DOHH2 (cell line): Measurements from ENCODE around the gene TUBAL3.

ENCODE experiments used
- H3F3A ChIP-seq: fragments of 200-600 bp; sonication (generic), shearing (Covaris generic); 2 replicates; pipeline ENCODE4 v1.6.0; 2016; ENCODE audit warnings: antibody characterized with exemption, mild to moderate bottlenecking; ENCODE audit not compliant: control insufficient read depth, insufficient read depth
- H3K27ac ChIP-seq: fragments of 200-600 bp; sonication (generic); 2 replicates; pipeline ENCODE4 v1.5.1; 2014; ENCODE audit warnings: low read depth, mild to moderate bottlenecking, low read length, moderate library complexity
- H3K27me3 ChIP-seq: fragments of 200-600 bp; sonication (generic); 2 replicates; pipeline ENCODE4 v1.6.1; 2014; ENCODE audit warnings: mild to moderate bottlenecking, low read length, mixed read lengths; ENCODE audit not compliant: control insufficient read depth
- H3K36me3 ChIP-seq: fragments of 200-600 bp; sonication (generic); 2 replicates; pipeline ENCODE4 v1.6.1; 2014; ENCODE audit warnings: mild to moderate bottlenecking, low read length, moderate library complexity, mixed read lengths; ENCODE audit not compliant: control insufficient read depth
- H3K4me1 ChIP-seq: fragments of 200-600 bp; sonication (generic); 2 replicates; pipeline ENCODE4 v1.6.1; 2014; ENCODE audit warnings: mild to moderate bottlenecking, low read length, mixed read lengths; ENCODE audit not compliant: control insufficient read depth
- H3K4me2 ChIP-seq: fragments of 200-600 bp; sonication (generic); 2 replicates; pipeline ENCODE4 v1.6.0; 2014; ENCODE audit warnings: mild to moderate bottlenecking, low read length, moderate library complexity
- H3K4me3 ChIP-seq: fragments of 200-600 bp; sonication (generic); 2 replicates; pipeline ENCODE4 v1.5.1; 2014; ENCODE audit warnings: mild to moderate bottlenecking, low read length, mixed read lengths
- H3K79me2 ChIP-seq: fragments of 200-600 bp; sonication (generic); 2 replicates; pipeline ENCODE4 v1.6.1; 2014; ENCODE audit warnings: mild to moderate bottlenecking, low read length, mixed read lengths; ENCODE audit not compliant: control insufficient read depth
- H3K9me2 ChIP-seq: fragments of 200-600 bp; sonication (generic); replicated peaks from 2 replicates; pipeline ENCODE4 v1.6.1; 2014; ENCODE audit warnings: mild to moderate bottlenecking, low read length, mixed read lengths; ENCODE audit not compliant: control insufficient read depth
- H3K9me3 ChIP-seq: fragments of 200-600 bp; sonication (generic); 2 replicates; pipeline ENCODE4 v1.6.1; 2014; ENCODE audit warnings: antibody characterized with exemption, low read length, mixed read lengths; ENCODE audit not compliant: control insufficient read depth, insufficient read depth
- H4K20me1 ChIP-seq: fragments of 200-600 bp; sonication (generic); 2 replicates; pipeline ENCODE4 v1.6.0; 2014; ENCODE audit warnings: low read depth, mild to moderate bottlenecking, antibody characterized with exemption, low read length, moderate library complexity; ENCODE audit not compliant: control insufficient read depth, insufficient read depth
- EZH2phosphoT487 ChIP-seq: fragments of 200-600 bp; sonication (generic); IDR thresholded peaks from 2 replicates; pipeline ENCODE4 v1.6.1; 2017; ENCODE audit warnings: borderline replicate concordance, mild to moderate bottlenecking, antibody characterized with exemption, low read length, moderate library complexity, mixed read lengths
- TF ChIP-seq, protein P1 (sequence below): fragments of 200-600 bp; sonication (generic); IDR thresholded peaks from one replicate; pipeline ENCODE4 v1.5.1; 2014; ENCODE audit warnings: antibody characterized with exemption, mild to moderate bottlenecking, low read depth, low read length; ENCODE audit not compliant: poor library complexity, severe bottlenecking

TUBAL3 gene

DNA sequence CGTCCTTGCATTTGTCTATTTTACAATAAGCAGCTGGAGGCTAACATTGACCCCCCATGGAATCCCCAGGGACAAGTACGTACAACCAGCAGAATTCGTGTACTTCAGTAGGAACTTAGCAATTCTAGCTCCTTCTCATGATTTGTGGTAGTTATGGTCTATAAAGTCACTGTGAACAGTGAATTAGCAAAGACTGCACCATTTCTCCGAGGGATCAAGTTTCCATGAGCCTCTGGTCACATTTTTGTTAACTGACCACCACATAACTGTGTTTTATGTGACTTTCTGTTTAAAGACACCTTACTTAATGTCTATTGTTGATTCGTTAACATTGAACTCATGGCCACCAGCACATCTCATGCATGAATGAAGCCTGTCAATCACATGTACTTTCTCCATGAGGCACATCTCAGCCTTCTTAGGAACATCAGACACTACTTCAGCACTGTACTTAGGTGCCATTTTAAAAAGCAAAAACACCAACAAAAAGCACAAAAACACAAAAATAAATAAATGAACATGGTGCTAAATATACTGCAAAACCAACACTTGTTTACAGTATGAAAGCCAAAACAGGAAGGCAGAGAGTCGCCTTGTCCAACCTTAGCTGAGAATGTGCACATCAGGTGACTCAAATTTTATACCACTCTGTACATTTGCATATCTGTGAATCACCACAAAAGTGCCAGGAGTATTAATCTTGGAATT lies 48.9 kb downstream of the TUBAL3 start:
- Histone ChIP-seq H3K9me3 (no peaks in the 10 kb centered on the region), H3K27me3 (no peaks in the 10 kb centered on the region), H3K4me1 (no peaks in the 10 kb centered on the region), H3K4me3 (no peak overlapping the region), H3K9me2 (no peaks in the 10 kb centered on the region), H3F3A (no peaks in the 10 kb centered on the region), H4K20me1 (no peaks in the 10 kb centered on the region), H3K4me2 (no peak overlapping the region), H3K36me3 (no peaks in the 10 kb centered on the region), H3K27ac (no peak overlapping the region), H3K79me2 (no peaks in the 10 kb centered on the region)
- TF ChIP-seq, protein P1, sequence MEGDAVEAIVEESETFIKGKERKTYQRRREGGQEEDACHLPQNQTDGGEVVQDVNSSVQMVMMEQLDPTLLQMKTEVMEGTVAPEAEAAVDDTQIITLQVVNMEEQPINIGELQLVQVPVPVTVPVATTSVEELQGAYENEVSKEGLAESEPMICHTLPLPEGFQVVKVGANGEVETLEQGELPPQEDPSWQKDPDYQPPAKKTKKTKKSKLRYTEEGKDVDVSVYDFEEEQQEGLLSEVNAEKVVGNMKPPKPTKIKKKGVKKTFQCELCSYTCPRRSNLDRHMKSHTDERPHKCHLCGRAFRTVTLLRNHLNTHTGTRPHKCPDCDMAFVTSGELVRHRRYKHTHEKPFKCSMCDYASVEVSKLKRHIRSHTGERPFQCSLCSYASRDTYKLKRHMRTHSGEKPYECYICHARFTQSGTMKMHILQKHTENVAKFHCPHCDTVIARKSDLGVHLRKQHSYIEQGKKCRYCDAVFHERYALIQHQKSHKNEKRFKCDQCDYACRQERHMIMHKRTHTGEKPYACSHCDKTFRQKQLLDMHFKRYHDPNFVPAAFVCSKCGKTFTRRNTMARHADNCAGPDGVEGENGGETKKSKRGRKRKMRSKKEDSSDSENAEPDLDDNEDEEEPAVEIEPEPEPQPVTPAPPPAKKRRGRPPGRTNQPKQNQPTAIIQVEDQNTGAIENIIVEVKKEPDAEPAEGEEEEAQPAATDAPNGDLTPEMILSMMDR, result no peak
- no peak for TF ChIP-seq EZH2phosphoT487

DNA sequence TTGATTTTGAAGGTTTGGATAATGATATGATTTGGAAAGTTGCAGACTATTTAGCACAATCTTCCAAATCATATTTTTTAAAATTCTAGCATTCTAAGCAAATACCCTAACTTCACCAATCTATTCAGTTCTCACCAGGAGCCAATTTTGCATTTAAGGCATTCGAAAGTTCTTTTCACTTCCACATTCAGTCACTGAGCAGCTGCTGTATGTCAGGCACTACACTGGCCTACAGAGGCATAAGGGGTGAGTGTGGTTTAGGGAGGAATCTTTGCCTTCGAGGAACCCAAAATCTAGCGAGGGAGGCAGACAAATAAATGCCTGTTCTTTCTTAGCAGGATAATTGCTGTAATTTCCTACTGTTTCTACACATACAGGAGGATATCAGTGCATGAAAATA lies 50.6 kb downstream of the TUBAL3 start:
- Histone ChIP-seq H3K4me2 (no peak overlapping the region), H3K27ac (no peak overlapping the region), H3K9me2 (no peaks in the 10 kb centered on the region), H3K9me3 (no peaks in the 10 kb centered on the region), H3F3A (no peaks in the 10 kb centered on the region), H3K4me1 (no peaks in the 10 kb centered on the region), H3K79me2 (no peaks in the 10 kb centered on the region), H4K20me1 (no peaks in the 10 kb centered on the region), H3K36me3 (no peaks in the 10 kb centered on the region), H3K4me3 (no peak overlapping the region), H3K27me3 (no peaks in the 10 kb centered on the region)
- no peak for TF ChIP-seq EZH2phosphoT487
- TF ChIP-seq, protein P1, result no peak

DNA sequence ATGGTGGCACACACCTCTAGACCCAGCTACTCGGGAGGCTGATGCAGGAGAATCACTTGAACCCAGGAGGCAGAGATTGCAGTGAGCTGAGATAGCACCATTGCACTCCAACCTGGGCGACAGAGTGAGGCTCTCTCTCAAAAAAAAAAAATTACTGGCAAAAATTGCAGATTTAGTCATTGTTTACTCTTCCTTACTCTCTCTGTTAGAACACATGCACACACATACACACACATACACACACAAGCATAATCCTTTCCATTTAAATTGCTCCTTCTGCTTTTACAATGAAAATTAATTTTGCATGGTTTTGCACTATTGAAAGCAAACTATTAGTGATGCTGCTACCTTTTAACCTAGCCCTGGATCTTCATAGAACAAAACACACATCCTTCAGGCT lies 55.3 kb downstream of the TUBAL3 start:
- Histone ChIP-seq H3K4me2 (no peak overlapping the region), H3K9me3 (no peaks in the 10 kb centered on the region), H3K36me3 (no peaks in the 10 kb centered on the region), H3K27ac (no peak overlapping the region), H3K27me3 (no peaks in the 10 kb centered on the region), H3K4me1 (no peaks in the 10 kb centered on the region), H3K4me3 (no peak overlapping the region), H3K9me2 (no peaks in the 10 kb centered on the region), H3F3A (no peaks in the 10 kb centered on the region), H3K79me2 (no peaks in the 10 kb centered on the region), H4K20me1 (no peaks in the 10 kb centered on the region)
- TF ChIP-seq, protein P1, result no peak
- TF ChIP-seq EZH2phosphoT487, result no peak
